Trophoblast cell (in vitro differentiated cells and primary cell): ENCODE data around the gene AOC2.

Source experiments
- DNase-seq, 2 donors: peaks; one replicate each; pipeline ENCODE4 v3.0.0-alpha.2; 2016
- H2AFZ ChIP-seq: 2 replicates; pipeline ENCODE4 v1.6.1; 2013; ENCODE audit warnings: low read length, moderate library complexity, mild to moderate bottlenecking; ENCODE audit not compliant: insufficient read depth, poor library complexity
- H2AK5ac ChIP-seq: 2 replicates; pipeline ENCODE4 v1.6.1; 2013; ENCODE audit warnings: mild to moderate bottlenecking, low read length
- H2BK120ac ChIP-seq: 2 replicates; pipeline ENCODE4 v1.6.1; 2013; ENCODE audit warnings: low read length, mild to moderate bottlenecking, moderate library complexity; ENCODE audit not compliant: insufficient read depth, poor library complexity
- H2BK12ac ChIP-seq: 2 replicates; pipeline ENCODE4 v1.6.1; 2013; ENCODE audit warnings: mild to moderate bottlenecking, low read length, moderate library complexity
- H2BK5ac ChIP-seq: 2 replicates; pipeline ENCODE4 v1.6.1; 2013; ENCODE audit warnings: low read length, low read depth, moderate library complexity, mild to moderate bottlenecking; ENCODE audit not compliant: poor library complexity
- H3K14ac ChIP-seq: 2 replicates; pipeline ENCODE4 v1.6.1; 2013; ENCODE audit warnings: mild to moderate bottlenecking, low read length
- H3K18ac ChIP-seq: 2 replicates; pipeline ENCODE4 v1.6.1; 2013; ENCODE audit warnings: mild to moderate bottlenecking, low read length
- H3K23ac ChIP-seq: 2 replicates; pipeline ENCODE4 v1.6.1; 2013; ENCODE audit warnings: low read length
- H3K27ac ChIP-seq: 2 replicates; pipeline ENCODE4 v1.5.1; 2013; ENCODE audit warnings: low read depth, mild to moderate bottlenecking, inconsistent platforms, low read length, moderate library complexity
- H3K27me3 ChIP-seq: 2 replicates; pipeline ENCODE4 v1.6.1; 2013; ENCODE audit warnings: inconsistent platforms, mild to moderate bottlenecking, low read length, moderate library complexity; ENCODE audit not compliant: insufficient read depth
- H3K36me3 ChIP-seq, 2 experiments: 1 replicate in 1 of 2; 2 replicates in 1 of 2; pipeline ENCODE4 v1.6.1; 2013; ENCODE audit warnings: low read length in 2 of 2, mild to moderate bottlenecking in 2 of 2, moderate library complexity in 1 of 2; ENCODE audit not compliant: insufficient read depth in 2 of 2, control insufficient read depth in 1 of 2
- H3K4ac ChIP-seq: 2 replicates; pipeline ENCODE4 v1.6.1; 2013; ENCODE audit warnings: low read depth, mild to moderate bottlenecking, low read length, moderate library complexity
- H3K4me1 ChIP-seq, 2 experiments: 1 replicate in 1 of 2; 2 replicates in 1 of 2; pipeline ENCODE4 v1.6.1; 2013; ENCODE audit warnings: low read length in 2 of 2, mild to moderate bottlenecking in 2 of 2, moderate library complexity in 1 of 2; ENCODE audit not compliant: insufficient read depth in 2 of 2, control insufficient read depth in 1 of 2
- H3K4me2 ChIP-seq: 2 replicates; pipeline ENCODE4 v1.6.1; 2013; ENCODE audit warnings: inconsistent platforms, mild to moderate bottlenecking, low read length, moderate library complexity
- H3K4me3 ChIP-seq: 2 replicates; pipeline ENCODE4 v1.5.1; 2013; ENCODE audit warnings: mild to moderate bottlenecking, low read depth, low read length, inconsistent platforms
- H3K79me1 ChIP-seq: one replicate; pipeline ENCODE4 v1.6.1; 2013; ENCODE audit warnings: low read length
- H3K79me2 ChIP-seq: 2 replicates; pipeline ENCODE4 v1.6.1; 2013; ENCODE audit warnings: low read length, mild to moderate bottlenecking; ENCODE audit not compliant: control insufficient read depth, insufficient read depth, poor library complexity
- H3K9ac ChIP-seq: 2 replicates; pipeline ENCODE4 v1.6.1; 2013; ENCODE audit warnings: mild to moderate bottlenecking, low read length
- H3K9me3 ChIP-seq: 2 replicates; pipeline ENCODE4 v1.6.1; 2013; ENCODE audit warnings: low read depth, mild to moderate bottlenecking, control low read depth, inconsistent platforms, low read length; ENCODE audit not compliant: insufficient read depth
- H4K12ac ChIP-seq: 2 replicates; pipeline ENCODE4 v1.6.1; 2013; ENCODE audit warnings: low read depth, mild to moderate bottlenecking, low read length, moderate library complexity
- H4K8ac ChIP-seq: 2 replicates; pipeline ENCODE4 v1.6.1; 2013; ENCODE audit warnings: low read depth, mild to moderate bottlenecking, low read length, moderate library complexity
- H4K91ac ChIP-seq: one replicate; pipeline ENCODE4 v1.6.1; 2013; ENCODE audit warnings: low read depth, mild to moderate bottlenecking, low read length, moderate library complexity
- WGBS: extraction: QIAGEN DNeasy Blood & Tissue Kit; methylation state at CpG from one replicate; pipeline ENCODE4 v1.1.7; 2013; ENCODE audit warnings: missing lambda C conversion rate; ENCODE audit not compliant: insufficient read length, insufficient coverage; ENCODE audit errors: extremely low coverage; 5-methylcytosine and 5-hydroxymethylcytosine counted together

AOC2 gene

GRCh38 chr17:42843358-42843934 lies 934 bp upstream of the AOC2 start:
- no CpG with 5 or more reads among the region's 6 CpGs for WGBS
- H3K36me3 ChIP-seq, result peaks cover 42 to 57% of the 10 kb centered on the region in 2 experiments
- H4K8ac ChIP-seq, result no peak overlapping the region
- no peak overlapping the region for H3K9ac ChIP-seq
- H4K91ac ChIP-seq, result no peak overlapping the region
- no peaks in the 10 kb centered on the region for H3K4me1 ChIP-seq
- H3K4me3 ChIP-seq, result no peak overlapping the region
- no peak overlapping the region for H3K23ac ChIP-seq
- DNase-seq, result peak; percentile 39 to 72
- H3K9me3 ChIP-seq, result no peaks in the 10 kb centered on the region
- no peak overlapping the region for H4K12ac ChIP-seq
- H3K79me2 ChIP-seq, result no peaks in the 10 kb centered on the region
- H3K18ac ChIP-seq, result no peak overlapping the region
- H3K4ac ChIP-seq, result no peak overlapping the region
- no peak overlapping the region for H3K14ac ChIP-seq
- H2AK5ac ChIP-seq, result no peak overlapping the region
- H2BK120ac ChIP-seq, result no peak overlapping the region
- H3K27ac ChIP-seq, result no peak overlapping the region
- H3K4me2 ChIP-seq, result no peak overlapping the region
- no peak overlapping the region for H2BK5ac ChIP-seq
- no peak overlapping the region for H2AFZ ChIP-seq
- no peaks in the 10 kb centered on the region for H3K27me3 ChIP-seq
- H3K79me1 ChIP-seq, result no peaks in the 10 kb centered on the region
- no peak overlapping the region for H2BK12ac ChIP-seq

- no peak overlapping the region for H3K4ac ChIP-seq
- H3K27me3 ChIP-seq, result no peaks in the 10 kb centered on the region
- H2AFZ ChIP-seq, result no peak overlapping the region
- no peak for DNase-seq
- H3K23ac ChIP-seq, result no peak overlapping the region
- no peak overlapping the region for H4K8ac ChIP-seq
- H2BK5ac ChIP-seq, result no peak overlapping the region
- no peak overlapping the region for H3K9ac ChIP-seq
- H3K4me3 ChIP-seq, result no peak overlapping the region
- no peak overlapping the region for H2AK5ac ChIP-seq
- H4K12ac ChIP-seq, result no peak overlapping the region
- no peak overlapping the region for H3K27ac ChIP-seq
- H3K18ac ChIP-seq, result no peak overlapping the region
- H3K4me1 ChIP-seq, result no peaks in the 10 kb centered on the region
- peaks cover 37 to 45% of the 10 kb centered on the region in 2 experiments for H3K36me3 ChIP-seq
- H3K79me1 ChIP-seq, result no peaks in the 10 kb centered on the region
- no peak overlapping the region for H2BK120ac ChIP-seq
- H4K91ac ChIP-seq, result no peak overlapping the region
- H3K9me3 ChIP-seq, result no peaks in the 10 kb centered on the region
- WGBS, result no CpG with 5 or more reads among the region's 24 CpGs
- no peak overlapping the region for H3K14ac ChIP-seq
- H3K4me2 ChIP-seq, result no peak overlapping the region
- H2BK12ac ChIP-seq, result no peak overlapping the region
- H3K79me2 ChIP-seq, result no peaks in the 10 kb centered on the region
These were observed 578 bp downstream of the AOC2 start for GRCh38 chr17:42844761-42845555.

GRCh38 chr17:42845556-42845917 lies 1.2 kb downstream of the AOC2 start:
- no peak overlapping the region for H3K4me2 ChIP-seq
- no peak overlapping the region for H2BK120ac ChIP-seq
- H3K4me1 ChIP-seq, result no peaks in the 10 kb centered on the region
- H4K8ac ChIP-seq, result no peak overlapping the region
- peaks cover 37 to 42% of the 10 kb centered on the region in 2 experiments for H3K36me3 ChIP-seq
- H3K27me3 ChIP-seq, result no peaks in the 10 kb centered on the region
- no peak overlapping the region for H4K12ac ChIP-seq
- no peak overlapping the region for H3K4ac ChIP-seq
- H4K91ac ChIP-seq, result no peak overlapping the region
- no peak overlapping the region for H2AK5ac ChIP-seq
- no peak overlapping the region for H3K27ac ChIP-seq
- H3K4me3 ChIP-seq, result no peak overlapping the region
- H3K9ac ChIP-seq, result no peak overlapping the region
- DNase-seq, result no peak
- no peaks in the 10 kb centered on the region for H3K79me2 ChIP-seq
- no peak overlapping the region for H2BK12ac ChIP-seq
- no peak overlapping the region for H3K14ac ChIP-seq
- H2BK5ac ChIP-seq, result no peak overlapping the region
- no peaks in the 10 kb centered on the region for H3K79me1 ChIP-seq
- no peak overlapping the region for H3K18ac ChIP-seq
- H2AFZ ChIP-seq, result no peak overlapping the region
- H3K23ac ChIP-seq, result no peak overlapping the region
- no peaks in the 10 kb centered on the region for H3K9me3 ChIP-seq
- no CpG with 5 or more reads among the region's 12 CpGs for WGBS

- Histone ChIP-seq H3K4me2 (no peak overlapping the region), H4K8ac (no peak overlapping the region), H2BK120ac (no peak overlapping the region), H3K4me1 (no peaks in the 10 kb centered on the region), H2AFZ (no peak overlapping the region), H3K36me3 (peaks cover 36 to 40% of the 10 kb centered on the region in 2 experiments), H3K4ac (no peak overlapping the region), H3K14ac (no peak overlapping the region), H4K12ac (no peak overlapping the region), H3K4me3 (no peak overlapping the region), H3K79me1 (no peaks in the 10 kb centered on the region), H3K79me2 (no peaks in the 10 kb centered on the region), H3K9me3 (no peaks in the 10 kb centered on the region), H4K91ac (no peak overlapping the region), H2BK12ac (no peak overlapping the region), H3K23ac (no peak overlapping the region), H3K27me3 (no peaks in the 10 kb centered on the region), H3K27ac (no peak overlapping the region), H3K18ac (no peak overlapping the region), H3K9ac (no peak overlapping the region), H2AK5ac (no peak overlapping the region), H2BK5ac (no peak overlapping the region)
- no CpG with 5 or more reads among the region's 7 CpGs for WGBS
- DNase-seq, result no peak
These were observed 1.7 kb downstream of the AOC2 start for GRCh38 chr17:42845918-42846593.
